IMR-90 (cell line): ENCODE results near the gene AUTS2. TPM values are rescaled to one million over a fixed set of nuclear protein-coding genes. Genes with fewer than 3 reads are reported as not detected.

Experiments
- ATAC-seq: fragments of 200-7000 bp; cut with Tn5 transposase; 2 replicates; pipeline ENCODE4 v1.9.1; 2020; ENCODE audit warnings: low read depth, mild to moderate bottlenecking, moderate library complexity
- BruUV-seq: library from RNA; stranded (reverse); fragments of 400-500 nt; replicated peaks from 2 replicates; lab custom pipeline; 2021; lab: Mats Ljungman, UMichigan
- CTCF ChIA-PET: fragments of 300-600 bp; formaldehyde crosslinking; extraction: SDS; loops from one replicate; lab custom pipeline; 2021; ENCODE audit warnings: antibody characterized with exemption; lab: Yijun Ruan, JAX
- POLR2A ChIA-PET: fragments of 300-600 bp; sonication (Branson Sonifier 250); formaldehyde crosslinking; loops from one replicate; lab custom pipeline; 2022; ENCODE audit warnings: antibody characterized with exemption; ENCODE audit not compliant: unreplicated experiment; lab: Charles Lee
- DNase-seq: peaks from one replicate; pipeline ENCODE4 v3.0.0; 2013
- H2AFZ ChIP-seq: replicated peaks from 2 replicates; pipeline ENCODE3; 2013; ENCODE audit warnings: low read length, mild to moderate bottlenecking; ENCODE audit not compliant: poor library complexity
- H2AK5ac ChIP-seq: 2 replicates; pipeline ENCODE4 v1.6.1; 2013; ENCODE audit warnings: low read depth, low read length, inconsistent platforms
- H2AK9ac ChIP-seq: replicated peaks from 2 replicates; pipeline ENCODE3; 2013; ENCODE audit warnings: mild to moderate bottlenecking, low read depth, low read length, moderate library complexity; ENCODE audit not compliant: poor library complexity
- H2BK120ac ChIP-seq: 2 replicates; pipeline ENCODE4 v1.6.1; 2013; ENCODE audit warnings: low read depth, low read length, inconsistent platforms
- H2BK15ac ChIP-seq: 3 replicates; pipeline ENCODE4 v1.6.1; 2013; ENCODE audit warnings: low read depth, low read length, inconsistent platforms
- H2BK20ac ChIP-seq: 2 replicates; pipeline ENCODE4 v1.6.1; 2013; ENCODE audit warnings: low read depth, mild to moderate bottlenecking, inconsistent platforms, low read length, moderate library complexity
- H2BK5ac ChIP-seq: 2 replicates; pipeline ENCODE4 v1.6.1; 2013; ENCODE audit warnings: mild to moderate bottlenecking, low read depth, low read length, inconsistent platforms; ENCODE audit not compliant: poor library complexity, severe bottlenecking
- H3K14ac ChIP-seq: replicated peaks from 2 replicates; pipeline ENCODE4 v1.6.1; 2013; ENCODE audit warnings: low read depth, low read length, inconsistent platforms
- H3K18ac ChIP-seq: 2 replicates; pipeline ENCODE4 v1.6.1; 2013; ENCODE audit warnings: low read depth, low read length, control low read depth
- H3K23ac ChIP-seq: 2 replicates; pipeline ENCODE4 v1.6.1; 2013; ENCODE audit warnings: low read depth, low read length, inconsistent platforms
- H3K27ac ChIP-seq: 2 replicates; pipeline ENCODE4 v1.5.1; 2013; ENCODE audit warnings: mild to moderate bottlenecking, control low read depth, low read length; ENCODE audit not compliant: insufficient read depth
- H3K27me3 ChIP-seq: 2 replicates; pipeline ENCODE4 v1.6.1; 2013; ENCODE audit warnings: low read length; ENCODE audit not compliant: control insufficient read depth, insufficient read depth
- H3K36me3 ChIP-seq: 2 replicates; pipeline ENCODE4 v1.6.1; 2013; ENCODE audit warnings: low read length, mixed read lengths; ENCODE audit not compliant: control insufficient read depth, insufficient read depth
- H3K4ac ChIP-seq: 2 replicates; pipeline ENCODE4 v1.6.1; 2013; ENCODE audit warnings: low read depth, low read length, inconsistent platforms
- H3K4me1 ChIP-seq: 2 replicates; pipeline ENCODE4 v1.6.1; 2013; ENCODE audit warnings: low read length, mixed read lengths; ENCODE audit not compliant: control insufficient read depth, insufficient read depth
- H3K4me2 ChIP-seq: 2 replicates; pipeline ENCODE4 v1.6.1; 2013; ENCODE audit warnings: low read depth, mild to moderate bottlenecking, control low read depth, low read length, moderate library complexity
- H3K4me3 ChIP-seq: 2 replicates; pipeline ENCODE4 v1.5.1; 2013; ENCODE audit warnings: low read depth, mild to moderate bottlenecking, control low read depth, low read length, moderate library complexity; ENCODE audit not compliant: insufficient read depth
- H3K56ac ChIP-seq: 2 replicates; pipeline ENCODE4 v1.6.1; 2013; ENCODE audit warnings: low read length, inconsistent platforms; ENCODE audit not compliant: insufficient read depth; ENCODE audit errors: extremely low read depth
- H3K79me1 ChIP-seq, 2 experiments: 2 replicates each; pipeline ENCODE4 v1.6.1; 2013; ENCODE audit warnings: low read length in 2 of 2, inconsistent platforms in 1 of 2, low read depth in 1 of 2
- H3K9ac ChIP-seq: 2 replicates; pipeline ENCODE4 v1.6.1; 2013; ENCODE audit warnings: low read depth, low read length, control low read depth
- H3K9me1 ChIP-seq: 2 replicates; pipeline ENCODE4 v1.6.1; 2013; ENCODE audit warnings: low read length, inconsistent platforms; ENCODE audit not compliant: insufficient read depth
- H3K9me3 ChIP-seq: 2 replicates; pipeline ENCODE4 v1.6.1; 2013; ENCODE audit warnings: low read length; ENCODE audit not compliant: control insufficient read depth, insufficient read depth
- H4K20me1 ChIP-seq: 2 replicates; pipeline ENCODE4 v1.6.1; 2013; ENCODE audit warnings: low read length, inconsistent platforms; ENCODE audit not compliant: insufficient read depth
- H4K5ac ChIP-seq: 2 replicates; pipeline ENCODE4 v1.6.1; 2013; ENCODE audit warnings: mild to moderate bottlenecking, low read depth, low read length, control low read depth
- H4K8ac ChIP-seq, 2 experiments: 2 replicates each; pipeline ENCODE4 v1.6.1; 2013; ENCODE audit warnings: low read depth in 2 of 2, low read length in 2 of 2, control low read depth in 1 of 2, inconsistent platforms in 1 of 2
- H4K91ac ChIP-seq: 2 replicates; pipeline ENCODE4 v1.6.1; 2013; ENCODE audit warnings: low read depth, low read length, inconsistent platforms; ENCODE audit not compliant: insufficient read depth
- BHLHE40 ChIP-seq: fragments of 150-350 bp; IDR thresholded peaks from 2 replicates; pipeline ENCODE4 v1.6.1; 2016; ENCODE audit warnings: mild to moderate bottlenecking, low read depth, low read length
- CEBPB ChIP-seq: IDR thresholded peaks from 2 replicates; pipeline ENCODE4 v1.6.1; 2012; ENCODE audit warnings: low read depth, low read length, improper control_type of control experiment
- CHD1 ChIP-seq: IDR thresholded peaks from 2 replicates; pipeline ENCODE4 v1.6.1; 2012; ENCODE audit warnings: low read depth, low read length, improper control_type of control experiment
- FOS ChIP-seq: fragments of 150-350 bp; IDR thresholded peaks from 2 replicates; pipeline ENCODE4 v1.6.1; 2016; ENCODE audit warnings: low read depth, low read length
- MAFK ChIP-seq: IDR thresholded peaks from 2 replicates; pipeline ENCODE4 v1.6.1; 2012; ENCODE audit warnings: low read depth, low read length, improper control_type of control experiment
- MAZ ChIP-seq: IDR thresholded peaks from 2 replicates; pipeline ENCODE4 v1.6.1; 2012; ENCODE audit warnings: low read depth, mild to moderate bottlenecking, low read length, improper control_type of control experiment, moderate library complexity, borderline replicate concordance
- MXI1 ChIP-seq: IDR thresholded peaks from 2 replicates; pipeline ENCODE4 v1.6.1; 2012; ENCODE audit warnings: low read depth, mild to moderate bottlenecking, low read length, moderate library complexity, borderline replicate concordance
- NFE2L2 ChIP-seq: fragments of 150-350 bp; IDR thresholded peaks from 2 replicates; pipeline ENCODE4 v1.6.1; 2016; ENCODE audit warnings: low read depth, mild to moderate bottlenecking, low read length
- POLR2A ChIP-seq: IDR thresholded peaks from 2 replicates; pipeline ENCODE4 v1.6.1; 2012; ENCODE audit warnings: mild to moderate bottlenecking, low read depth, low read length
- RAD21 ChIP-seq: IDR thresholded peaks from 2 replicates; pipeline ENCODE4 v1.6.1; 2012; ENCODE audit warnings: low read length, improper control_type of control experiment
- RCOR1 ChIP-seq: IDR thresholded peaks from 2 replicates; pipeline ENCODE4 v1.6.1; 2012; ENCODE audit warnings: mild to moderate bottlenecking, low read length, improper control_type of control experiment; ENCODE audit not compliant: insufficient replicate concordance
- RFX5 ChIP-seq: IDR thresholded peaks from 2 replicates; pipeline ENCODE4 v1.8.0; 2012; ENCODE audit warnings: low read depth, mild to moderate bottlenecking, low read length, moderate library complexity
- SMC3 ChIP-seq: fragments of 150-350 bp; IDR thresholded peaks from 2 replicates; pipeline ENCODE4 v1.6.1; 2016; ENCODE audit warnings: low read depth, mild to moderate bottlenecking, antibody characterized with exemption, low read length, moderate library complexity
- WGBS, 2 experiments: methylation state at CpG; one replicate each; pipeline versions ENCODE4 v1.1.5 to v1.1.7; 2013; ENCODE audit warnings: missing lambda C conversion rate in 2 of 2; ENCODE audit not compliant: insufficient read length in 1 of 2; ENCODE audit errors: extremely low coverage in 2 of 2; 5-methylcytosine and 5-hydroxymethylcytosine counted together
- dilution Hi-C: fragments of 300-500 bp; cut with HindIII; formaldehyde crosslinking; loops from one replicate; pipeline ENCODE4 v1.14.3; 2018; ENCODE audit warnings: low sequenced_read_pairs; ENCODE audit not compliant: unreplicated experiment
- in situ Hi-C: fragments of 300-500 bp; cut with MboI; formaldehyde crosslinking; loops from 3 replicates; pipeline ENCODE4 v1.14.3; 2019; ENCODE audit warnings: low sequenced_read_pairs, inconsistent platforms, mixed read lengths
- intact Hi-C: fragments of 100-400 bp; cut with micrococcal nuclease; formaldehyde crosslinking; loops from 2 replicates; pipeline ENCODE4 v1.10.0; 2022
- polyA plus RNA-seq, 3 experiments: library from polyadenylated mRNA; depleted of rRNA; stranded (reverse); fragments of >200 nt; gene quantifications; 2 replicates each; pipeline ENCODE4 v1.2.3, GENCODE V29; 2012; ENCODE audit warnings: low replicate concordance in 1 of 3
- total RNA-seq: library from RNA; depleted of rRNA; stranded (reverse); fragments of >200 nt; gene quantifications from 2 replicates; pipeline ENCODE4 v1.2.3, GENCODE V29; 2012
- TF ChIP-seq, protein P1 (sequence below): fragments of 150-350 bp; IDR thresholded peaks from 2 replicates; pipeline ENCODE4 v1.6.1; 2016; ENCODE audit warnings: low read depth, mild to moderate bottlenecking, low read length, moderate library complexity, borderline replicate concordance
- TF ChIP-seq, protein P2 (sequence below): fragments of 150-350 bp; IDR thresholded peaks from 2 replicates; pipeline ENCODE4 v1.6.1; 2017; ENCODE audit warnings: mild to moderate bottlenecking, antibody characterized with exemption, low read length, low read depth
- TF ChIP-seq, protein P3 (sequence below): conservative IDR thresholded peaks from 2 replicates; pipeline ENCODE4 v1.5.1; 2012; ENCODE audit warnings: mild to moderate bottlenecking, low read depth, low read length, improper control_type of control experiment

AUTS2 gene
- total and polyA plus RNA-seq, 2 of the 4 experiments (the other 2 are of a cell fraction), result 0.90 to 3.0 TPM

DNA sequence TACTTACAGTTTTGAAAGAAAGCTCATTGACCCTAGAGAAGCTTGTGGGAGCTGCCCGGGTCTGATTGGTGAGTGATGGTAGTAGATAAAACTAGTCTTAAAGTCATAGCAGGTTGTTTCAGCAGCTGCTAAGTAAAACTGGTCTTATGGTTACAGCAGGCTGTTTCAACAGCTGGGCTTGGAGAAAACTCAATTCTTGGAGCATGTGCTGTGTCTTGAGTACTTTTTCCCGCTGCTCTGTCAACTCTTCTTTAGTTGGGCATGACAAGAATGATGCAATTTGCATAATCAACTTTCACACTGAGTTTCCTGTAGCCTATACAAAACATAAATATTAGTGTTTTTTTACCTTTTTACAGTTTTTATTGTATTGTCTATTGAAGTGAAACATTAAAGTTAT lies 707.9 kb downstream of the AUTS2 start:
- no peak overlapping the region for H3K14ac ChIP-seq
- H2BK120ac ChIP-seq, result no peak overlapping the region
- in situ Hi-C loops, result no loop called here
- dilution Hi-C loops, result no loop called here
- intact Hi-C loops, result no loop called here
- no peak for ATAC-seq
- H3K4ac ChIP-seq, result no peak overlapping the region
- no peak overlapping the region for H3K18ac ChIP-seq
- H3K9me3 ChIP-seq, result 0 out of 2 replicates have a peak, but pooled peaks cover 2% of the 10 kb centered on the region
- no TSS peak for BruUV-seq
- ChIA-PET CTCF (no interaction called here), POLR2A (no interaction called here)
- H3K56ac ChIP-seq, result no peak overlapping the region
- H3K4me3 ChIP-seq, result no peak overlapping the region
- H3K4me2 ChIP-seq, result no peak overlapping the region
- no peaks in the 10 kb centered on the region for H3K4me1 ChIP-seq
- H3K23ac ChIP-seq, result no peak overlapping the region
- no peak overlapping the region for H3K27ac ChIP-seq
- H4K8ac ChIP-seq, result no peak overlapping the region
- no peak overlapping the region for H2AK5ac ChIP-seq
- no peak overlapping the region for H2BK20ac ChIP-seq
- no peaks in the 10 kb centered on the region for H3K79me1 ChIP-seq
- no peak overlapping the region for H2AK9ac ChIP-seq
- no peaks in the 10 kb centered on the region for H3K27me3 ChIP-seq
- H3K36me3 ChIP-seq, result no peaks in the 10 kb centered on the region
- TF ChIP-seq CHD1 (no peak), BHLHE40 (no peak), FOS (no peak), SMC3 (no peak), MXI1 (no peak), MAFK (no peak), MAZ (no peak), CEBPB (no peak), NFE2L2 (no peak), POLR2A (no peak), RFX5 (no peak), RCOR1 (no peak), RAD21 (no peak)
- TF ChIP-seq, protein P1, sequence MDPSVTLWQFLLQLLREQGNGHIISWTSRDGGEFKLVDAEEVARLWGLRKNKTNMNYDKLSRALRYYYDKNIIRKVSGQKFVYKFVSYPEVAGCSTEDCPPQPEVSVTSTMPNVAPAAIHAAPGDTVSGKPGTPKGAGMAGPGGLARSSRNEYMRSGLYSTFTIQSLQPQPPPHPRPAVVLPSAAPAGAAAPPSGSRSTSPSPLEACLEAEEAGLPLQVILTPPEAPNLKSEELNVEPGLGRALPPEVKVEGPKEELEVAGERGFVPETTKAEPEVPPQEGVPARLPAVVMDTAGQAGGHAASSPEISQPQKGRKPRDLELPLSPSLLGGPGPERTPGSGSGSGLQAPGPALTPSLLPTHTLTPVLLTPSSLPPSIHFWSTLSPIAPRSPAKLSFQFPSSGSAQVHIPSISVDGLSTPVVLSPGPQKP, result no peak
- TF ChIP-seq, protein P2, sequence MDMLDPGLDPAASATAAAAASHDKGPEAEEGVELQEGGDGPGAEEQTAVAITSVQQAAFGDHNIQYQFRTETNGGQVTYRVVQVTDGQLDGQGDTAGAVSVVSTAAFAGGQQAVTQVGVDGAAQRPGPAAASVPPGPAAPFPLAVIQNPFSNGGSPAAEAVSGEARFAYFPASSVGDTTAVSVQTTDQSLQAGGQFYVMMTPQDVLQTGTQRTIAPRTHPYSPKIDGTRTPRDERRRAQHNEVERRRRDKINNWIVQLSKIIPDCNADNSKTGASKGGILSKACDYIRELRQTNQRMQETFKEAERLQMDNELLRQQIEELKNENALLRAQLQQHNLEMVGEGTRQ, result no peak
- TF ChIP-seq, protein P3, sequence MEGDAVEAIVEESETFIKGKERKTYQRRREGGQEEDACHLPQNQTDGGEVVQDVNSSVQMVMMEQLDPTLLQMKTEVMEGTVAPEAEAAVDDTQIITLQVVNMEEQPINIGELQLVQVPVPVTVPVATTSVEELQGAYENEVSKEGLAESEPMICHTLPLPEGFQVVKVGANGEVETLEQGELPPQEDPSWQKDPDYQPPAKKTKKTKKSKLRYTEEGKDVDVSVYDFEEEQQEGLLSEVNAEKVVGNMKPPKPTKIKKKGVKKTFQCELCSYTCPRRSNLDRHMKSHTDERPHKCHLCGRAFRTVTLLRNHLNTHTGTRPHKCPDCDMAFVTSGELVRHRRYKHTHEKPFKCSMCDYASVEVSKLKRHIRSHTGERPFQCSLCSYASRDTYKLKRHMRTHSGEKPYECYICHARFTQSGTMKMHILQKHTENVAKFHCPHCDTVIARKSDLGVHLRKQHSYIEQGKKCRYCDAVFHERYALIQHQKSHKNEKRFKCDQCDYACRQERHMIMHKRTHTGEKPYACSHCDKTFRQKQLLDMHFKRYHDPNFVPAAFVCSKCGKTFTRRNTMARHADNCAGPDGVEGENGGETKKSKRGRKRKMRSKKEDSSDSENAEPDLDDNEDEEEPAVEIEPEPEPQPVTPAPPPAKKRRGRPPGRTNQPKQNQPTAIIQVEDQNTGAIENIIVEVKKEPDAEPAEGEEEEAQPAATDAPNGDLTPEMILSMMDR, result no peak
- H2BK15ac ChIP-seq, result no peak overlapping the region
- H4K20me1 ChIP-seq, result no peaks in the 10 kb centered on the region
- H3K9me1 ChIP-seq, result no peaks in the 10 kb centered on the region
- H2AFZ ChIP-seq, result no peak overlapping the region
- no peak overlapping the region for H4K91ac ChIP-seq
- no peak for DNase-seq
- 60% methylated on average over 1 of the region's 2 CpGs; no CpG with 5 or more reads in 1 of the 2 experiments for WGBS, 2 experiments
- no peak overlapping the region for H4K5ac ChIP-seq
- H3K9ac ChIP-seq, result no peak overlapping the region
- no peak overlapping the region for H2BK5ac ChIP-seq
